DMS53 treated with DMSO at 0.1 percent for 48 hours (cell line): ENCODE measurements around the gene CCDC15.
"Not testable (repeated sequence)": the region's sequence is repeated elsewhere in the genome, so short reads cannot be mapped to it uniquely, and the experiment has no call there.

Experiments
- DNase-seq: peaks from one replicate; lab custom pipeline; 2025; ENCODE audit not compliant: unreplicated experiment; lab: John Stamatoyannopoulos, UW

CCDC15 gene

GRCh38 chr11:125079878-125080530 lies 126.0 kb downstream of the CCDC15 start:
- DNase-seq: no peak

- no peak for DNase-seq
These were observed 126.5 kb downstream of the CCDC15 start for GRCh38 chr11:125080531-125080911.

- DNase-seq: no peak
These were observed 127.2 kb downstream of the CCDC15 start for GRCh38 chr11:125081098-125081798.

GRCh38 chr11:125082040-125082439 lies 128.0 kb downstream of the CCDC15 start:
- DNase-seq: no peak

- DNase-seq: no peak
These were observed 128.8 kb downstream of the CCDC15 start for GRCh38 chr11:125082611-125083311.

GRCh38 chr11:125083312-125084056 lies 129.5 kb downstream of the CCDC15 start:
- DNase-seq: no peak

- no peak for DNase-seq
These were observed 130.0 kb downstream of the CCDC15 start for GRCh38 chr11:125084057-125084416.

GRCh38 chr11:125084761-125085231 lies 130.8 kb downstream of the CCDC15 start:
- no peak for DNase-seq

- DNase-seq: no peak
These were observed 131.5 kb downstream of the CCDC15 start for GRCh38 chr11:125085301-125086081.

- DNase-seq: no peak
These were observed 132.8 kb downstream of the CCDC15 start for GRCh38 chr11:125086633-125087296.

GRCh38 chr11:125088123-125088522 lies 134.1 kb downstream of the CCDC15 start:
- DNase-seq: no peak

- no peak for DNase-seq
These were observed 134.8 kb downstream of the CCDC15 start for GRCh38 chr11:125088576-125089455.

GRCh38 chr11:125089481-125089880 lies 135.5 kb downstream of the CCDC15 start:
- not testable (repeated sequence) for DNase-seq

GRCh38 chr11:125090151-125090550 lies 136.1 kb downstream of the CCDC15 start:
- not testable (repeated sequence) for DNase-seq

GRCh38 chr11:125090816-125091215 lies 136.8 kb downstream of the CCDC15 start:
- no peak for DNase-seq
